OCI-LY7 (cell line): ENCODE results near the gene TBC1D19. TPM values are rescaled to one million over a fixed set of nuclear protein-coding genes. Genes with fewer than 3 reads are reported as not detected.

Source experiments
- BruUV-seq: library from RNA; stranded (reverse); fragments of 400-500 nt; replicated peaks from 2 replicates; lab custom pipeline; 2021; lab: Mats Ljungman, UMichigan
- CTCF ChIA-PET: fragments of 300-600 bp; sonication (Branson Sonifier 250); formaldehyde crosslinking; loops from one replicate; lab custom pipeline; 2022; ENCODE audit warnings: antibody characterized with exemption; ENCODE audit not compliant: unreplicated experiment; lab: Charles Lee
- POLR2A ChIA-PET: fragments of 300-600 bp; sonication (Branson Sonifier 250); formaldehyde crosslinking; loops from one replicate; lab custom pipeline; 2022; ENCODE audit warnings: antibody characterized with exemption; lab: Charles Lee
- DNase-seq: peaks from one replicate; pipeline ENCODE4 v3.0.0-alpha.2; 2015; ENCODE audit warnings: low spot score
- H2AFZ ChIP-seq: fragments of 200-600 bp; sonication (generic), shearing (Covaris generic); 2 replicates; pipeline ENCODE4 v1.6.1; 2014; ENCODE audit warnings: mild to moderate bottlenecking, antibody characterized with exemption, low read length, moderate library complexity
- H3K27ac ChIP-seq: fragments of 200-600 bp; sonication (generic); 2 replicates; pipeline ENCODE4 v1.5.1; 2014; ENCODE audit warnings: mixed run types, low read depth, mild to moderate bottlenecking, moderate library complexity, low read length, inconsistent platforms; ENCODE audit not compliant: poor library complexity, severe bottlenecking
- H3K36me3 ChIP-seq: fragments of 200-600 bp; sonication (generic); 2 replicates; pipeline ENCODE4 v1.6.1; 2014; ENCODE audit warnings: mild to moderate bottlenecking, antibody characterized with exemption, low read length, moderate library complexity, mixed read lengths; ENCODE audit not compliant: insufficient read depth
- H3K4me1 ChIP-seq: fragments of 200-600 bp; sonication (generic); 2 replicates; pipeline ENCODE4 v1.5.1; 2014; ENCODE audit warnings: mild to moderate bottlenecking, low read length; ENCODE audit not compliant: insufficient read depth, poor library complexity, severe bottlenecking
- H3K4me2 ChIP-seq: fragments of 200-600 bp; sonication (generic); 2 replicates; pipeline ENCODE4 v1.6.1; 2014; ENCODE audit warnings: mild to moderate bottlenecking, low read length
- H3K4me3 ChIP-seq: fragments of 200-600 bp; sonication (generic); 2 replicates; pipeline ENCODE4 v1.5.1; 2014; ENCODE audit warnings: mild to moderate bottlenecking, low read depth, low read length; ENCODE audit not compliant: poor library complexity, severe bottlenecking
- H3K79me2 ChIP-seq: fragments of 200-600 bp; sonication (generic); 2 replicates; pipeline ENCODE4 v1.6.1; 2016; ENCODE audit warnings: low read depth, mild to moderate bottlenecking, low read length, moderate library complexity, mixed read lengths; ENCODE audit not compliant: insufficient read depth
- H3K9me2 ChIP-seq: fragments of 200-600 bp; sonication (generic); 2 replicates; pipeline ENCODE4 v1.6.1; 2016; ENCODE audit warnings: mild to moderate bottlenecking, low read length, mixed read lengths; ENCODE audit not compliant: insufficient read depth
- H3K9me3 ChIP-seq: fragments of 200-600 bp; sonication (generic); 2 replicates; pipeline ENCODE4 v1.6.1; 2014; ENCODE audit warnings: mild to moderate bottlenecking, mixed run types, low read length, mixed read lengths
- H4K20me1 ChIP-seq: fragments of 200-600 bp; sonication (generic); 2 replicates; pipeline ENCODE4 v1.6.1; 2014; ENCODE audit warnings: mild to moderate bottlenecking, antibody characterized with exemption, low read length, moderate library complexity, mixed read lengths; ENCODE audit not compliant: insufficient read depth
- CTCF ChIP-seq: fragments of 200-600 bp; sonication (generic); conservative IDR thresholded peaks from 2 replicates; pipeline ENCODE4 v1.5.1; 2014; ENCODE audit warnings: mild to moderate bottlenecking, antibody characterized with exemption, low read length, moderate library complexity, mixed read lengths
- EZH2phosphoT487 ChIP-seq: fragments of 200-600 bp; sonication (generic); IDR thresholded peaks from 2 replicates; pipeline ENCODE4 v1.6.1; 2018; ENCODE audit warnings: low read depth, borderline replicate concordance, mild to moderate bottlenecking, mixed run types, antibody characterized with exemption, low read length, moderate library complexity, mixed read lengths
- intact Hi-C: fragments of 100-400 bp; cut with micrococcal nuclease; formaldehyde crosslinking; loops from one replicate; pipeline ENCODE4 v1.10.0; 2022; ENCODE audit not compliant: unreplicated experiment
- total RNA-seq, 2 experiments: library from RNA; depleted of rRNA in 1 of 2; stranded (reverse); fragments of >200 nt in 1 of 2; shearing (Covaris generic) in 1 of 2; gene quantifications; 2 replicates each; pipeline ENCODE4 v1.2.3, GENCODE V29; 2014 to 2022

The TBC1D19 gene
- total RNA-seq, 2 experiments from 2014 or later: 10.1 to 11.0 TPM

GRCh38 chr4:26647523-26648224 lies 63.8 kb downstream of the TBC1D19 start:
- Histone ChIP-seq H3K4me3 (no peak overlapping the region), H3K4me2 (no peak overlapping the region), H3K9me3 (no peaks in the 10 kb centered on the region), H3K4me1 (no peaks in the 10 kb centered on the region), H3K36me3 (no peaks in the 10 kb centered on the region), H3K27ac (no peak overlapping the region), H3K9me2 (no peaks in the 10 kb centered on the region), H2AFZ (no peak overlapping the region), H3K79me2 (no peaks in the 10 kb centered on the region), H4K20me1 (no peaks in the 10 kb centered on the region)
- CTCF ChIA-PET: no interaction called here
- no peak for TF ChIP-seq CTCF
- no peak for TF ChIP-seq EZH2phosphoT487
- POLR2A ChIA-PET: interaction anchor here (0.5 to 1.2 kb wide), 3 partner anchors 12 to 749 kb away, joined by 3 to 5 read pairs (median 3); no protein-coding TSS in a partner anchor
- BruUV-seq: no TSS peak
- no peak for DNase-seq
- intact Hi-C loops: no loop called here

- no peak overlapping the region for H2AFZ ChIP-seq
- H3K27ac ChIP-seq: no peak overlapping the region
- H3K79me2 ChIP-seq: no peaks in the 10 kb centered on the region
- ChIA-PET CTCF (no interaction called here), POLR2A (interaction anchor here (0.5 to 1.2 kb wide), 4 partner anchors 12 to 749 kb away, joined by 3 to 5 read pairs (median 3); no protein-coding TSS in a partner anchor)
- no peaks in the 10 kb centered on the region for H3K36me3 ChIP-seq
- no peaks in the 10 kb centered on the region for H4K20me1 ChIP-seq
- H3K4me3 ChIP-seq: no peak overlapping the region
- intact Hi-C loops: no loop called here
- no peaks in the 10 kb centered on the region for H3K9me3 ChIP-seq
- BruUV-seq: no TSS peak
- H3K4me2 ChIP-seq: no peak overlapping the region
- DNase-seq: no peak
- TF ChIP-seq EZH2phosphoT487 (no peak), CTCF (no peak)
- no peaks in the 10 kb centered on the region for H3K9me2 ChIP-seq
- H3K4me1 ChIP-seq: no peaks in the 10 kb centered on the region
These were observed 64.4 kb downstream of the TBC1D19 start for GRCh38 chr4:26648260-26648659.

- no TSS peak for BruUV-seq
- Histone ChIP-seq H4K20me1 (no peaks in the 10 kb centered on the region), H3K4me2 (no peak overlapping the region), H3K9me2 (no peaks in the 10 kb centered on the region), H3K27ac (no peak overlapping the region), H3K79me2 (no peaks in the 10 kb centered on the region), H3K4me3 (no peak overlapping the region), H3K4me1 (no peaks in the 10 kb centered on the region), H2AFZ (no peak overlapping the region), H3K9me3 (no peaks in the 10 kb centered on the region), H3K36me3 (no peaks in the 10 kb centered on the region)
- DNase-seq: no peak
- ChIA-PET CTCF (no interaction called here), POLR2A (interaction anchor here (0.7 to 1.2 kb wide), 3 partner anchors 12 to 915 kb away, joined by 3 to 5 read pairs (median 3); no protein-coding TSS in a partner anchor)
- intact Hi-C loops: no loop called here
- TF ChIP-seq EZH2phosphoT487 (no peak), CTCF (no peak)
These were observed 76.4 kb downstream of the TBC1D19 start for GRCh38 chr4:26660261-26660660.
